NCI-H2196 (cell line): Measurements from ENCODE around the gene GGT1.
"Not testable (repeated sequence)": the region's sequence is repeated elsewhere in the genome, so short reads cannot be mapped to it uniquely, and the experiment has no call there.

Source experiments
- DNase-seq: peaks from one replicate; lab custom pipeline; 2025; ENCODE audit not compliant: unreplicated experiment; lab: John Stamatoyannopoulos, UW

GGT1 gene

GRCh38 chr22:24595863-24596262 is 7.1 kb upstream of the GGT1 start:
- no peak for DNase-seq

GRCh38 chr22:24597076-24597475 is 5.9 kb upstream of the GGT1 start:
- DNase-seq: not testable (repeated sequence)

- DNase-seq: no peak
Measured at GRCh38 chr22:24599514-24599913, 3.5 kb upstream of the GGT1 start.

- not testable (repeated sequence) for DNase-seq
Measured at GRCh38 chr22:24599958-24600715, 2.9 kb upstream of the GGT1 start.

GRCh38 chr22:24601217-24602104 is 1.5 kb upstream of the GGT1 start:
- DNase-seq: peak; percentile 48

GRCh38 chr22:24602105-24602749 is 766 bp upstream of the GGT1 start:
- not testable (repeated sequence) for DNase-seq

GRCh38 chr22:24603770-24604629 is 1.0 kb downstream of the GGT1 start:
- DNase-seq: peak; percentile 33

- not testable (repeated sequence) for DNase-seq
Measured at GRCh38 chr22:24606340-24606739, 3.3 kb downstream of the GGT1 start.

- not testable (repeated sequence) for DNase-seq
Measured at GRCh38 chr22:24607429-24607983, 4.5 kb downstream of the GGT1 start.

- not testable (repeated sequence) for DNase-seq
Measured at GRCh38 chr22:24608327-24608726, 5.3 kb downstream of the GGT1 start.

- not testable (repeated sequence) for DNase-seq
Measured at GRCh38 chr22:24609888-24610287, 6.9 kb downstream of the GGT1 start.

GRCh38 chr22:24614794-24615193 is 11.8 kb downstream of the GGT1 start:
- not testable (repeated sequence) for DNase-seq

GRCh38 chr22:24621244-24621643 is 18.3 kb downstream of the GGT1 start:
- not testable (repeated sequence) for DNase-seq

GRCh38 chr22:24622596-24622995 is 19.6 kb downstream of the GGT1 start:
- DNase-seq: not testable (repeated sequence)

GRCh38 chr22:24627911-24628310 is 24.9 kb downstream of the GGT1 start:
- DNase-seq: not testable (repeated sequence)

GRCh38 chr22:24629069-24629468 is 26.1 kb downstream of the GGT1 start:
- peak; percentile 9 for DNase-seq

GRCh38 chr22:24630812-24631427 is 27.9 kb downstream of the GGT1 start:
- DNase-seq: not testable (repeated sequence)

- not testable (repeated sequence) for DNase-seq
Measured at GRCh38 chr22:24631430-24632122, 28.6 kb downstream of the GGT1 start.

- not testable (repeated sequence) for DNase-seq
Measured at GRCh38 chr22:24632642-24633041, 29.6 kb downstream of the GGT1 start.
